H9 (cell line): ENCODE results near the gene SIRT6. TPM values are rescaled to one million over a fixed set of nuclear protein-coding genes. Genes with fewer than 3 reads are reported as not detected.

Source experiments
- DNase-seq: peaks from one replicate; pipeline ENCODE4 v3.0.0-alpha.2; 2017
- H2AFZ ChIP-seq: one replicate; pipeline ENCODE4 v1.6.1; 2013; ENCODE audit warnings: mild to moderate bottlenecking, low read length, control low read depth, moderate library complexity
- H2AK5ac ChIP-seq: 2 replicates; pipeline ENCODE4 v1.6.1; 2013; ENCODE audit warnings: low read length, control low read depth, mixed read lengths; ENCODE audit not compliant: insufficient read length
- H2BK120ac ChIP-seq: one replicate; pipeline ENCODE4 v1.6.1; 2013; ENCODE audit warnings: low read depth, mild to moderate bottlenecking, low read length, control low read depth, inconsistent platforms; ENCODE audit not compliant: poor library complexity, severe bottlenecking
- H2BK12ac ChIP-seq: 2 replicates; pipeline ENCODE4 v1.6.1; 2013; ENCODE audit warnings: low read length, control low read depth, mixed read lengths, low read depth; ENCODE audit not compliant: insufficient read length
- H2BK15ac ChIP-seq: 2 replicates; pipeline ENCODE4 v1.6.1; 2013; ENCODE audit warnings: low read depth, low read length, control low read depth
- H2BK20ac ChIP-seq: one replicate; pipeline ENCODE4 v1.6.1; 2013; ENCODE audit warnings: low read depth, mild to moderate bottlenecking, low read length, control low read depth, inconsistent platforms; ENCODE audit not compliant: poor library complexity, severe bottlenecking
- H2BK5ac ChIP-seq: 2 replicates; pipeline ENCODE4 v1.6.1; 2013; ENCODE audit warnings: low read length, control low read depth, mixed read lengths; ENCODE audit not compliant: insufficient read length
- H3K14ac ChIP-seq: 2 replicates; pipeline ENCODE4 v1.6.1; 2013; ENCODE audit warnings: low read length, control low read depth; ENCODE audit not compliant: insufficient read depth
- H3K18ac ChIP-seq: 2 replicates; pipeline ENCODE4 v1.6.1; 2013; ENCODE audit warnings: low read depth, mild to moderate bottlenecking, mixed read lengths, low read length, control low read depth; ENCODE audit not compliant: insufficient read length
- H3K23ac ChIP-seq: 2 replicates; pipeline ENCODE4 v1.6.1; 2013; ENCODE audit warnings: low read length, control low read depth, mixed read lengths, low read depth; ENCODE audit not compliant: insufficient read length
- H3K23me2 ChIP-seq: 2 replicates; pipeline ENCODE4 v1.6.1; 2013; ENCODE audit warnings: low read depth, mild to moderate bottlenecking, mixed read lengths, low read length, control low read depth; ENCODE audit not compliant: insufficient read length, poor library complexity, severe bottlenecking
- H3K27ac ChIP-seq: 2 replicates; pipeline ENCODE4 v1.5.1; 2013; ENCODE audit warnings: low read length, control low read depth, mixed read lengths, low read depth; ENCODE audit not compliant: insufficient read length
- H3K27me3 ChIP-seq: 2 replicates; pipeline ENCODE4 v1.6.1; 2013; ENCODE audit warnings: low read length, control low read depth, inconsistent platforms; ENCODE audit not compliant: insufficient read depth
- H3K4ac ChIP-seq: 2 replicates; pipeline ENCODE4 v1.6.1; 2013; ENCODE audit warnings: low read depth, mild to moderate bottlenecking, control low read depth, inconsistent platforms, low read length, moderate library complexity
- H3K4me1 ChIP-seq: 2 replicates; pipeline ENCODE4 v1.6.1; 2013; ENCODE audit warnings: low read length, control low read depth, inconsistent platforms; ENCODE audit not compliant: insufficient read depth
- H3K4me2 ChIP-seq: 2 replicates; pipeline ENCODE4 v1.6.1; 2013; ENCODE audit warnings: low read length, control low read depth, mixed read lengths; ENCODE audit not compliant: insufficient read length, insufficient read depth
- H3K56ac ChIP-seq: 2 replicates; pipeline ENCODE4 v1.6.1; 2013; ENCODE audit warnings: low read depth, mild to moderate bottlenecking, mixed read lengths, low read length, control low read depth; ENCODE audit not compliant: insufficient read length
- H3K79me1 ChIP-seq: 2 replicates; pipeline ENCODE4 v1.6.1; 2013; ENCODE audit warnings: low read depth, mild to moderate bottlenecking, moderate library complexity, low read length, control low read depth, inconsistent platforms; ENCODE audit not compliant: insufficient read depth, poor library complexity, severe bottlenecking
- H3K79me2 ChIP-seq: 2 replicates; pipeline ENCODE4 v1.6.1; 2013; ENCODE audit warnings: low read length, control low read depth, inconsistent platforms; ENCODE audit not compliant: insufficient read depth
- H3K9ac ChIP-seq: 2 replicates; pipeline ENCODE4 v1.6.1; 2013; ENCODE audit warnings: low read length, control low read depth, mixed read lengths; ENCODE audit not compliant: insufficient read length; ENCODE audit errors: extremely low read depth
- H3K9me3 ChIP-seq: one replicate; pipeline ENCODE4 v1.6.1; 2013; ENCODE audit warnings: low read depth, low read length, inconsistent platforms; ENCODE audit not compliant: control insufficient read depth
- H3T11ph ChIP-seq: one replicate; pipeline ENCODE4 v1.6.1; 2013; ENCODE audit warnings: mild to moderate bottlenecking, low read length, control low read depth, inconsistent platforms
- H4K20me1 ChIP-seq: one replicate; pipeline ENCODE4 v1.6.1; 2013; ENCODE audit not compliant: control insufficient read depth, insufficient read length, insufficient read depth
- H4K5ac ChIP-seq: 2 replicates; pipeline ENCODE4 v1.6.1; 2013; ENCODE audit warnings: low read depth, mild to moderate bottlenecking, mixed read lengths, low read length, control low read depth; ENCODE audit not compliant: insufficient read length
- H4K8ac ChIP-seq: replicated peaks from 2 replicates; pipeline ENCODE4 v1.6.1; 2013; ENCODE audit warnings: low read length, control low read depth, mixed read lengths, low read depth; ENCODE audit not compliant: insufficient read length
- H4K91ac ChIP-seq: 2 replicates; pipeline ENCODE4 v1.6.1; 2013; ENCODE audit warnings: low read depth, mild to moderate bottlenecking, moderate library complexity, mixed read lengths, low read length, control low read depth; ENCODE audit not compliant: insufficient read length
- H3K27ac Mint-ChIP-seq, 3 experiments: 2 replicates in 2 of 3; 3 replicates in 1 of 3; pipeline ENCODE4 v1.8.0; 2020 to 2021; ENCODE audit warnings: mixed read lengths in 3 of 3, mild to moderate bottlenecking in 1 of 3, moderate library complexity in 1 of 3
- H3K27me3 Mint-ChIP-seq: 2 replicates; pipeline ENCODE4 v1.8.0; 2021; ENCODE audit warnings: low read depth, mild to moderate bottlenecking, moderate library complexity, mixed read lengths
- H3K36me3 Mint-ChIP-seq, 3 experiments: 2 replicates in 2 of 3; 3 replicates in 1 of 3; pipeline ENCODE4 v1.8.0; 2020 to 2021; ENCODE audit warnings: low read depth in 3 of 3, mixed read lengths in 3 of 3; ENCODE audit not compliant: insufficient read depth in 1 of 3
- H3K4me1 Mint-ChIP-seq, 2 experiments: 2 replicates each; pipeline ENCODE4 v1.8.0; 2020; ENCODE audit warnings: mixed read lengths in 2 of 2
- H3K4me3 Mint-ChIP-seq, 2 experiments: 2 replicates in 1 of 2; 3 replicates in 1 of 2; pipeline ENCODE4 v1.8.0; 2020 to 2021; ENCODE audit warnings: mild to moderate bottlenecking in 2 of 2, mixed read lengths in 2 of 2, moderate library complexity in 1 of 2
- H3K9me3 Mint-ChIP-seq, 2 experiments: 2 replicates in 1 of 2; 3 replicates in 1 of 2; pipeline ENCODE4 v1.8.0; 2020; ENCODE audit warnings: mild to moderate bottlenecking in 2 of 2, mixed read lengths in 2 of 2, moderate library complexity in 1 of 2
- CTCF ChIP-seq: fragments of 200-600 bp; sonication (generic); conservative IDR thresholded peaks from 3 replicates; pipeline ENCODE4 v1.8.0; 2021; ENCODE audit warnings: antibody characterized with exemption, mild to moderate bottlenecking
- WGBS: extraction: QIAGEN DNeasy Blood & Tissue Kit; methylation state at CpG from one replicate; pipeline ENCODE4 v1.1.7; 2013; ENCODE audit warnings: missing lambda C conversion rate, low lambda C conversion rate, mixed read lengths; ENCODE audit not compliant: insufficient read length; ENCODE audit errors: extremely low coverage; 5-methylcytosine and 5-hydroxymethylcytosine counted together
- total RNA-seq: library from RNA; stranded (reverse); gene quantifications from 2 replicates; pipeline ENCODE4 v1.2.1, GENCODE V29; 2021

The SIRT6 gene
- total RNA-seq, 1 experiment from 2014 or later = 24.9 TPM

- Histone ChIP-seq H3K18ac (no peak overlapping the region), H2BK120ac (no peak overlapping the region), H4K91ac (no peak overlapping the region), H3K4ac (no peak overlapping the region), H2BK20ac (no peak overlapping the region), H3K79me2 (no peaks in the 10 kb centered on the region), H2BK15ac (no peak overlapping the region), H3K27ac (no peak overlapping the region), H3K23me2 (peaks cover 5% of the 10 kb centered on the region), H2BK12ac (no peak overlapping the region), H3K56ac (no peak overlapping the region), H3T11ph (no peak overlapping the region), H3K4me1 (no peaks in the 10 kb centered on the region), H4K20me1 (no peaks in the 10 kb centered on the region), H3K27me3 (no peaks in the 10 kb centered on the region), H2AFZ (no peak overlapping the region), H4K8ac (no peak overlapping the region), H3K9me3 (no peaks in the 10 kb centered on the region), H3K14ac (no peak overlapping the region), H3K79me1 (no peaks in the 10 kb centered on the region), H3K4me2 (no peak overlapping the region), H3K9ac (no peak overlapping the region), H2BK5ac (no peak overlapping the region), H3K23ac (no peak overlapping the region), H2AK5ac (no peak overlapping the region), H4K5ac (no peak overlapping the region)
- Mint-ChIP-seq H3K9me3 (no peaks in the 10 kb centered on the region), H3K27me3 (peaks cover 10% of the 10 kb centered on the region), H3K27ac (no peak overlapping the region), H3K4me3 (no peak overlapping the region), H3K36me3 (peaks cover 3 to 21% (median 13%) of the 10 kb centered on the region in 3 experiments; a peak in 5 of 7 replicates), H3K4me1 (peaks cover 5 to 10% of the 10 kb centered on the region in 2 experiments; a peak in 3 of 4 replicates)
- no peak for DNase-seq
- WGBS = no CpG with 5 or more reads among the region's 5 CpGs
- TF ChIP-seq CTCF = no peak
These were observed 5.2 kb downstream of the SIRT6 start for GRCh38 chr19:4177146-4177545.
